NOMO-1 treated with dmso at 0.1 percent for 144 hours (cell line): ENCODE results near the gene SLC11A1.
A peak's percentile ranks its signal among the peaks of the same experiment; 100 is the strongest.

Experiments
- DNase-seq: peaks from one replicate; lab custom pipeline; 2025; ENCODE audit not compliant: unreplicated experiment; lab: John Stamatoyannopoulos, UW

SLC11A1 gene

GRCh38 chr2:218403810-218404209 is 21.7 kb downstream of the SLC11A1 start:
- no peak for DNase-seq

- no peak for DNase-seq
Observed at GRCh38 chr2:218404351-218405085, 22.4 kb downstream of the SLC11A1 start.

DNA sequence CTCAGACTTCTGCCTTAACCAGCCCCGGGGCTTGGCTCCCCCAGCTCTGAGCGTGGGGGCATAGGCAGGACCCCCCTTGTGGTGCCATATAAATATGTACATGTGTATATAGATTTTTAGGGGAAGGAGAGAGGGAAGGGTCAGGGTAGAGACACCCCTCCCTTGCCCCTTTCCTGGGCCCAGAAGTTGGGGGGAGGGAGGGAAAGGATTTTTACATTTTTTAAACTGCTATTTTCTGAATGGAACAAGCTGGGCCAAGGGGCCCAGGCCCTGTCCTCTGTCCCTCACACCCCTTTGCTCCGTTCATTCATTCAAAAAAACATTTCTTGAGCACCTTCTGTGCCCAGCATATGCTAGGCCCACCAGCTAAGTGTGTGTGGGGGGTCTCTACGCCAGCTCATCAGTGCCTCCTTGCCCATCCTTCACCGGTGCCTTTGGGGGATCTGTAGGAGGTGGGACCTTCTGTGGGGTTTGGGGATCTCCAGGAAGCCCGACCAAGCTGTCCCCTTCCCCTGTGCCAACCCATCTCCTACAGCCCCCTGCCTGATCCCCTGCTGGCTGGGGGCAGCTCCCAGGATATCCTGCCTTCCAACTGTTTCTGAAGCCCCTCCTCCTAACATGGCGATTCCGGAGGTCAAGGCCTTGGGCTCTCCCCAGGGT is 23.1 kb downstream of the SLC11A1 start:
- no peak for DNase-seq

DNA sequence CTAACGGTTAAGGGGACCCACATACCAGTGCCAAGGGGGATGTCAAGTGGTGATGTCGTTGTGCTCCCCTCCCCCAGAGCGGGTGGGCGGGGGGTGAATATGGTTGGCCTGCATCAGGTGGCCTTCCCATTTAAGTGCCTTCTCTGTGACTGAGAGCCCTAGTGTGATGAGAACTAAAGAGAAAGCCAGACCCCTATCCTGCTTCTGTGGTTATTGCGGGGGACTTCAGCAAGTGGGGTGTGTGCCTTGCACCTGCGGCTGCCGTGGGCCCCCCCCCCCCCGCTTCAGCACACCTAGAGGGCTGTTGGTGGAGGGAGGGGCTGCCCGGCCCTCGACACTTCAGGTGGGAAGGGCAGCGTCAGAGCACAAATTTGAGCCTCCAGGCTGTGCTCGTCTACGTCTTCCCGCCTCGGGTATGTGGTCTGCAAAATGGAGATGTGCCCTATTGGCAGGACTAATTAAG is 23.7 kb downstream of the SLC11A1 start:
- DNase-seq = no peak

DNA sequence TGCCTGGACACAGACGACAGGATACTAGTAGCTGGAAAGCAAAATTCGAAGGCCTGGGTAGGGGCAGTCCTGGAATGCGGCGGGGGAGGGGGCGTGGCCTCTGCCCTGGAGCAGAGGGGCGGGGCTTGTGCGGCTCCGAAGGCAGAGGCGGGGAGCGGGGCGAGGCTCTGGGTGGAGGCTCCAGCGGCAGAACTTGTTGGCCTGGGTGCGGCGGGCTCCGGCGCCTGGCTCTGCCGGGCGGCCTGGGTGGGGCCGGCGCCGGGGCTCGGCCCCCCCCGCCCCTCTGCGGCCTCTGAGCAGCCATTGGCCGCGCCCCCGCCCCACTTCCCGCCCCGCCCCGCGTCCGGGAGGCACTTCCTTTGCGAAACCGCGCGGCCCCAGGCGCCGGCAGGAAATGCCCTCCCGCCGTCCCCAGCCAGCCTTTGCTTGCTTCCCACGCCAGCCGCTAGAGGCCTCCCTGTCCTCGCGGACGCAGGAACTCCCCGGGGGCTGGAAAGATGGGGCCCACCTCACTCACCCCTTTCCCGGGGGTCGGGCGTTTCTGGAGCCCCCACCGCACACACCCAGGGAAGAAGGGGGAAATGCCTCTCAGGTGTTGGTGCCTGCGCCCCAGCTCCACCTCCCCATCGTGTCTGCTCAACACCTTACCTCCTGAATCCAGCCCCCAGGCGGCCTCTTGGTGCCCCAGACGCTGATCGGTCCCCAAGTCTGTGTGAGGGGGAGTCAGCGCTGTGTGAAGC is 24.3 kb downstream of the SLC11A1 start:
- DNase-seq = peak; percentile 99

- DNase-seq = peak; percentile 69
Observed at GRCh38 chr2:218406949-218407618, 25.0 kb downstream of the SLC11A1 start.

DNA sequence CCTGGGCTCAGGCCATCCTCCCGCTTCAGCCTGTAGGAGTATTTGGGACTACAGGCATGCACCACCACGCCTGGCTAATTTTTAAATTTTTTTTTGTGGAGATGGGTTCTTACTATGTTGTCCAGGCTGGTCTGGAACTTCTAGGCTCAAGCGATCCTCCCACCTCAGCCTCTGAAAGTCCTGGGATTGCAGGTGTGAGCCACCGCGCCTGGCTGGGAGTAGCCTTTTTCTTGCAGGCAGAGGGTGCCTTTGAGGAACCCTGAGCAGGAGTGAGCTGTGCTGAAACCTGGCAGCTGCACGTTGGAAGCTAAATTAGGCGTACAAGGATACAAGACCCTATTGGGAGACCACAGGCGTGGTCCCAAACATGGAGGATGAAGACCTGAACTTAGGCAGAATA is 25.6 kb downstream of the SLC11A1 start:
- DNase-seq = no peak

- DNase-seq = no peak
Observed at GRCh38 chr2:218418321-218418716, 36.2 kb downstream of the SLC11A1 start.

DNA sequence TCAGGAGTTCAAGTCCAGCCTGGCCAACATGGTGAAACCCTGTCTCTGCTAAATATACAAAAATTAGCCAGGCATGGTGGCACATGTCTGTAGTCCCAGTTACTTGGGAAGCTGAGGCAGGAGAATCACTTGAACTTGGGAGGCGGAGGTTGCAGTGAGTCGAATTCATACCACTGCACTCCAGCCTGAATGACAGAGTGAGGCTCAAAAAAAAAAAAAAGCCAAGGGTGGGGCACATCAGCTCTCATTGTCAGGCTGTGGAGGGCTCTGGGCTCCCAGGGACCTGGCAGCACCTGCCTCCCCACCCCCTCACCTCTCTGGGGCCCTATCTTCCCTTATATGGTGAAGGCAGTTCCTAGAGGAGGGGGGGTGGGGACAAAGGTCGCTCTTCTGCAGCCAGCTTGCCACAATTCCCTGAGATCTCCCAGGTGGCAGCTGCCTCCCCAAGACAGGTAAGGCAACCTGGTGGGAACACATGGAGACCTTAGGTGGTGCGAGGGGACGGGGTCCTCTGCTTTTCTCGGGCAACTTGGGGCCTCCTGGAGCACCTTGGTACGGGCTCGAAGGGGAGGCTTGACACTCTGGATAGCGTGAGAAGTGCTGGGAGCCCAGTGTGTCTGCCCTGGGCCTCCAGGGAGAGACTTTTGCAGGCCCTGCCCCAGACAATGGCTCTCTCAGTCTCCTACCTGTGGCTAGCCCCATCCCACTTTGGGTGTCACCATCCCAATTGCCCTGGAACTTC is 36.8 kb downstream of the SLC11A1 start, which contains the start of gene VIL1:
Gene VIL1 (plus strand): TSS at position 407 of the 742 bp plus-strand sequence. CDS start 4,656 bp downstream, outside the sequence.
- no peak for DNase-seq

GRCh38 chr2:218419630-218420216 is 37.6 kb downstream of the SLC11A1 start:
- DNase-seq = no peak

DNA sequence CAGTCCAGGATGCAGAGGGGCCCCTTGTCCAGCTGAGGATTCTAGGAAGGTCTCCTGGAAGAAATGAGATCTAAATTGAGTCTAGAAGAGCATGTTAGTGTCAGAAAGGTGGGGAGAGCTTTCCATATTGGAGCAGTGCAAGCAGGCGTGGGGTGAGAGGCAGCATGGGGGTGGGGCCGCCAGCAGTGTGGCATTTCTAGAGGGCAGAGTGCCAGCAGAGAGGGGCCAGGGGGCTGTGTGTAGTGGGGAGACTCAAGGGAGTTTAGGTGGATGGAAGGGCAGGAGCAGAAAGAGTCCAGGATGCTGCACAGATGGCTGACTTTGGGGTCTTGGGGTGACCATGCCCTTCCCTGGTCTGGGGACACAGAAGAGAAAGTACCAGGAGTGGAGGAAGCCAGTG is 39.0 kb downstream of the SLC11A1 start:
- DNase-seq = no peak

DNA sequence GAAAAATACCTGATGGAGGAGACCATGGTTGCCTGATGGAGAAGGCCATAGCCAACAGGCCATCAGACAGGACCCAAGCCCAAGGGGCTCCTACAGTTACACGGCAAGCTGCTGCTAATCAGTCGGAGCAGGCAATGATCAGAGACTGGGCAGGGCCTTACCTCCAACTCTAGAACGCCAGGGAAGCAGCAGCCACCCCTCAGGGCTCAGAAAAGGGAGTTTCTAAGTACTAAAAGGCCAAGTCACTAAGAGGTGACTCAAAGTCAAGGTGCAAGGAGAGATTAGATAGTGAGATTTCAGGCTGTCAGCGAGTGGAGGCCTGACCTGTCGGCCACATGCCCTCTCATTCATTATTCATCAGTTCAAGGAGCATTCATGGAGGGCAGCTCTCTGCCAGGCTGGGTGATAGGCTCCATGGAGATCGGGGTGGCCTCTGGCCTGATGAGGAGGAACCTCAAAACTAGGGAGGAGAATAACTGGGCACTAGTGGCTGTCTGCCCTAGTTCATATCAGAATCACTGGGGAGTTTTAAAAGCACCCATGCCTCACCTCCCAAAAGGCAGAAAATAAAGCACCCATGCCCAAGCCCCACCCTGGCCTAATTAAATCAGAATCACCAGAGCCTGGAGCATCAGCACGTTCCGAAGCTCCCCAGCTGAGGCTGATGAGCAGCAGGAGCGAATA is 40.5 kb downstream of the SLC11A1 start:
- DNase-seq = no peak

DNA sequence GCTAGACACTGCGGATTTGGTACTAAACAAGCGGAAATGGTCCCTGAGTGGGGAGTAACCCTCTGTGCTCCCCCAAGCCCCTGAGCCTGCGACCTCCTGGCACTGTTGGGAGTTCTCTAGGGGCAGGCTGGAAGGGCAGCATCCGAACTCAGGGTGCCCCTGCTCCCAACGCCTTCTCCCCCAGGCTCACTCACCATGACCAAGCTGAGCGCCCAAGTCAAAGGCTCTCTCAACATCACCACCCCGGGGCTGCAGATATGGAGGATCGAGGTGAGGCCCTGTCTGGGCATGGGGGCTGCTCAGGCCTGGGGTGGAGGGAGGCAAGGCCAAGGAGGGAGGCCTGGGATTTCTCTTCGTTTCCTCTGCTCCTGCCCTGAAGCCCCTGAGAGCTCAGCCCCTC is 41.5 kb downstream of the SLC11A1 start:
- no peak for DNase-seq

DNA sequence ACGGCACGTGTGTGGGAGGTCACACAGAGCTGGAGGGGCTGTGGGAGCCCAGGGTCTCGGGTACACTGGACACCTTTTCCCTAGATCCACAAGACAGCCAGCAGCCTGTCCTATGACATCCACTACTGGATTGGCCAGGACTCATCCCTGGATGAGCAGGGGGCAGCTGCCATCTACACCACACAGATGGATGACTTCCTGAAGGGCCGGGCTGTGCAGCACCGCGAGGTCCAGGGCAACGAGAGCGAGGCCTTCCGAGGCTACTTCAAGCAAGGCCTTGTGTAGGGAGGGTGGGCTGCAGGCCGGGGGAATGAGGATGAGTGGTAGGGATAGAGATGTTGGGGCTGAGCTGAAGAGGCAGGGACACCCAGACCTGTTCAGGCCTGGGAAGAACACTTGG is 43.5 kb downstream of the SLC11A1 start:
- DNase-seq = no peak

GRCh38 chr2:218427741-218428140 is 45.7 kb downstream of the SLC11A1 start:
- no peak for DNase-seq

GRCh38 chr2:218428846-218429558 is 46.9 kb downstream of the SLC11A1 start:
- DNase-seq = no peak

GRCh38 chr2:218429911-218430692 is 48.0 kb downstream of the SLC11A1 start:
- DNase-seq = no peak

- DNase-seq = no peak
Observed at GRCh38 chr2:218430721-218431120, 48.6 kb downstream of the SLC11A1 start.
